ENCODE measurements around the gene RNF11.

The RNF11 gene

DNA sequence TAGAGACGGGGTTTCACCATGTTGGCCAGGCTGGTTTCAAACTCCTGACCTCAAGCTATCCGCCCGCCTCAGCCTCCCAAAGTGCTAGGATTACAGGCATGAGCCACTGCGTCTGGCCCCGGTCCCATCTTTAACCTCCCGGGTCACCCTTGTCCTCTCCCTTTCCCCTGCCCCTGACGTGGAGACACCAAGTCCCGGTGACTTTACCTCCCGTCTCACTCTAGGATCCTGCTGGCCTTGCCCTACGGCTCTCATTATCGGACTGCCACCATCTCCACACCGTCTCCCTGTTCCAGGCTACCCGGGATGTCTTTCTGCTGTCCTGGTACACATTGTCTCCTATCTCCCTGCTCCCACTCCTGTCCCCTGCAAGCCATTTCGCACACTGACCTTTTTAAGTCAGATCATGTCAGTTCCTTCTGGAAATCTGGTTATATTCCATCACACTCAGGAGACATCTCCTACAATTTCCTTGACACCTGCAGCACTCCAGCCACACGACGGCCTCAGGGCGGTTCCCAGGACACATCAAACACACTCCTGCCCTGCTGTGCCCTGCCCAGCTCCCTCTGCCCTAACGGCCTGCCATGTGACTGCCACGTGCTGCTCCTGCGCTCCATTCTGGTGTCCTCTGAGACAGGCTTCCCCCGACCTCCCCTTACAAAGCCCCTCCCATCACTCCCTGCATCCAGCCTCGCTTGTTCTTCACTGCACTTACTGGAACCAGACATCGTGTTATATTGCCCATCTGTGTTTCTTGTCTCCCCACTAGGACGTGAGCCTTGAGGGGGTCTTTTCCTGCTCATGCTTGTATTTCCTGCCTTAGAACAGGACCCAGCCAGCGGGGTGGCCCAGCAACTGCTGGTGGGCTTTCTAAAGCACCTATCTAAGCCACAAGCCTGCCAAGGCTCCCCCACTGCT lies 61.6 kb downstream of the RNF11 start:
- no peak for DNase-seq (ENCODE audit: low read depth)

DNA sequence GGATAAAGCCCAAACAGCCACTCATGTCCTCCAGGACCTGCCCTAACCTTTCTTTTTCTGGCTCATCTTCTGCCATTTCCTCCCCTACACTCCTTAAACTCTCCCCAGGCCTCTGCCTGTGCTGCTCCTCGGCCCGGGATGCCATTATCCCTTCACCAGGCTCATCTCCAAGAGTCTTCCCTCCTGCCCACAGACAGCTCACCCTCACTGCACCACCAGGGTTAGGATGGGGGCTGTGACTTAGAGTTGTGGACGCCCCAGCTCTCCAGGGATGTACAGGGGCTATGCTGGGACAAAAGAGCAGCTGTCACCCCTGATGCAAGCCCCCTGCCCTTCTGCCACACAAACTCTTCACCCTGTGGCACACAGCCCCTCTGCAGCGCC lies 62.2 kb downstream of the RNF11 start:
- DNase-seq (ENCODE audit: low read depth): no peak

DNA sequence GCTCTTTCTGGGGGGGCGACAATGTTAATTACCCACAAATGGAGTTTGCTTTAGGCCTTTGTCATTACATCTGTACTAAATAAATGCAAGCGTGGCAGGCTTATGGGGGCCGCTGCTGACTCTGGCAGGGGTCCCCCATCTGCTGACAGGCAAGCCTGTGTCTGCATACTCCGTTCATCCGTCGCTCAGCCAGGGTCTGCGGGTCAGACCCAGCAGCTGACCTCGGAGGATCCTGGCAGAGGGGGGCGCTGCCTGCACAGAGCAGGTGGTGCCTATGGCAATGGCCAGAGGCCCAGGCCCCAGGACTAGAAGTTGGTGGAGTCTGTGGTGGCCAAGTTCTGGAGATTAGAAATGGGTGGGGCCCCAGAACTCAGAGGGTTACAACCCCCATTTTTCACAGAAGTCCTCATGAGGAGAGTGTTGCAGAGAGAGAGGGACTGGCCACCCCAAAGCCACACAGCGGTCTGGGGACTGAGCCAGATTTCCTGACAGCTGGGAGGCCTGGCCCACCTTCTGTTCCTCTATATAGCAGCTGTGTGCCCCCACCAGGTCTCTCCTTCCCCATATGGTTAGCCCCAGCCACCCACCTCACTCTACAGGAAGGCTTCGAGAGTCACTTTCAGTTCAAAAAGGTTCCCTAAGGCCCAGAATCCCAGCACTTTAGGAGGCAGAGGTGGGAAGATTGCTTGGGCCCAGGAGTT lies 63.3 kb downstream of the RNF11 start:
- DNase-seq (ENCODE audit: low read depth): no peak

DNA sequence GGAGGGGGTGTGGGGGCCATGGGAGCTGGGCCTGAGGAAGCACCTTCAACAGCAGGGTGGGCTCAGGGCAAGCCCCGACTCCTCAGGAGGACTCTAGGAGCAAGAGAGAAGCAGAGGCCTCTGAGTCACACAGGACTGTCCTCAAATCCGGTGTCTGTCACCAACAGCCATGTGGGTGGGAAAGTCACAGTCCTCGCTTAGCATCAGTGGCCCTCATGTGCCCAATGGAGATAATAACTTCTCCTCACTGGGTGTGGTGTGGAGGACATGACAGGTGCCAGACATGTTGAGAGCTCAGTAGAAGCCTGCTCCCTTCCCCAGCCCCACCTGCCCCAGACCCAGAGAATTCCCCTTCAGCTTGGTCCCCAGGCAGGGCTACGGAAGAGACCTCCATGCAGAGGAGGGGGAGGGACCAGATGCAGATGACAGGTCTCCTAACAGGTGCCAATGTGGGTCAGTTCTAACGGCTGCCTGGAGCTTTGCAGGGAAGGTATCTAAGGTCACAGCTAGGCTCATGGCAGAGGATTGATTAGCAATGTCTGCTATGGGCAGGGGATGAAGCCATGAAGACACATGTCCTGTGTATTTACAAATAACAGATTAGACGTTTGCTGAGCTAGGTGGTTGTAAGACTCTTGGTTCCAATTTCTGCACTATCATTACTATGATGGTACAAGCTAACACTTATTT lies 64.1 kb downstream of the RNF11 start:
- no peak for DNase-seq (ENCODE audit: low read depth)

DNA sequence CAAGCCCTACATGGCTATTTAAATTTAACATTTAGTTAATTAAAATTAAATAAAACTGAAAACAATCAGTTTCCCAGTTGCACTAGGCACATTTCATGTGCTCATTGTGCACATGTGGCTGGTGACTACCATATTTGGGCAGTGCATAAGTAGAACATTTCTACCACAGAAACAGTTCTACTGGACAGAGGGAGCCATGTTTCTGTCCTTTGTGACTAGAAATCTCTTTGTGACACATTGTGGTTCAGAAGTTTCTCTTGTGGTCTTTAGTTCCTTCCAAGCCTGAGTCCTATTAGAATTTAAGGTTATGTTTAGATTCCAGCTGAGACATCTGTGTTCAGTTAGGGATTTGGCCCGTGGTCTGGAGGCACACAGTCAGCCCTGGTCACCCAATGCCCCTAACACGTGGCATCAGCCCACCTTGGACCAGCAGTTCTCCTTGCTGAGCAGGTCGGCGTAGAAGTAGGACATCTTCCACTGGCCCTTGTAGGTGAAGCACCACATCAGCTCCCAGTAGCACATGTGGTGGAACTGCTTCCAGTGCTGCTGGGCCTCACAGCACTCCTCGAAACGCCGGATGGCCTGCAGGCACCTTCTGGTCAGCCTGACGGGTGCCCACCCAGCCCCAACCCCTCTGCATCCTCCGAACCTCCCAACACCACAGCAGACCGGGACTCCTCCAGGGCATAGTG lies 65.2 kb downstream of the RNF11 start:
- DNase-seq (ENCODE audit: low read depth): no peak

DNA sequence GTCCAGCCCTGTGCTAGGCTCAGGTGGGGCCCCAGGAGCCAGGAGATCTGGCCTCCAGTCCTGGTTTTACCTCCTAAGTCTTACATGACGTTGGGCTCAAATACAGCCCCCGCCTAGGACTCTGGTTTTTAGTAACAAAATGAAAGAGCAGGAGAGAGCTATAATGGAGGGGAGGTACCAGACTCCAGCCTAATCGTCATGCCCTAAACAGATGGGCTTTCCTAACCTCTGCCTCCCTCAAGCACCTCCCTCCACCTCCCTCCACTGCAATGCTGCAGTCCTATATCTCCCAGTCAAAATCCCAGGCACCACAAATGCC lies 65.7 kb downstream of the RNF11 start:
- no peak for DNase-seq (ENCODE audit: low read depth)

DNA sequence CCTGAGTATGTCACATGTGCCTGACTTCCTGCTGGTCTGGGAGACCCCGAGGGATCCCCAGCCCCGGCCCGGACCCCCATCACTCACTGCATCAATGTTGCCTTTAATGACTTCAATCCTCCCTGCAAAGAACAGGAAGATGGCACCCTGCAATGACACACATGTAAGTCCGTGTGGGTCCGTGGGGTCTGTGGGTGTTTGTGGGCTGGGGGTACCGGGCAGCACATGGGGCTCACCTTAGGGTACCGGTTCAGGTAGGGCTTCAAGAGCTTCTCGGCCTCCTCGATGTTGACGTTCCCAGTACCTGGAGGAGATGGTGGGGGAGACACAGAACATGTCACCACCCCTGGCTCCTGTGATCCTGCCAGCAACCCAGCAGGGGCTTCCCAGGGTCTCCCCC lies 66.2 kb downstream of the RNF11 start:
- no peak for DNase-seq (ENCODE audit: low read depth)

DNA sequence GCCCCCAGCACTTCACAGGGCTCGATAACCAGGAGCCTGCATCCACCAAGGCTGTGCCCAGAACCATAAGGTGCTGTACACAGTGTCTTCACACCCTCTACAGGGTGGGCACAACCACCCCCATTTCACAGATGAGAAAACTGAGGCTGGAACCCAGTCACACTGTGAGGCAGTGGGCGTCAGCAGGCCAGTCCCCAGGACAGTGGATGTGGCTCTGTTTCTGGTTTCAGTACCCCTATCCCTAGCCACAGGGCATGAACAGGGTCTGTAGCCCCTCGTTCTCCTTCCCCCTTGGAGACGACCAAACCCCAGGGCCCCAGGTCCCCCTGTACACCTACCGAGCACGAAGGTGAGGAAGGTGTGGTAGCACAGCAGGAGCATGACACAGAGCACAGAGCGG lies 66.7 kb downstream of the RNF11 start:
- no peak for DNase-seq (ENCODE audit: low read depth)

DNA sequence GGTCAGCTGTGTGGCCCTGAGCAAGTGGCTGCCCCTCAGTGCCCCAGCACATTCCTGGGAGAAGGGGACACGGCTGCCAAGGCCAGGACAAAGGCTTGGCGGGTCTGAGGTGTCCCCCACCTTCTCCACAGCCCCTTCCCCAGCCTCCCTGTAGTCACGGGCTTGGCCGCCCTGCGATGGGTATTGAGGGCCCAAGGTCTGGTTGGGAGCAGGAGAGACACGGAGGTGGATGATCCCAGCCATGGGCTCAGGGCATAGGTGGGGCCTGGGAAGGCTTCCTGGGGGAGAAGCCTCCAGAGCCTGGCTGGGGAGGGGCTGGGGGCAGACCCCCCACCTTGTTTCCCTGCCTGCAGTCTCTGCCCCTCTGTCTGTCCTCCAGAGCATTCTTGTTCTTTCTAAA lies 67.2 kb downstream of the RNF11 start:
- DNase-seq (ENCODE audit: low read depth): no peak

DNA sequence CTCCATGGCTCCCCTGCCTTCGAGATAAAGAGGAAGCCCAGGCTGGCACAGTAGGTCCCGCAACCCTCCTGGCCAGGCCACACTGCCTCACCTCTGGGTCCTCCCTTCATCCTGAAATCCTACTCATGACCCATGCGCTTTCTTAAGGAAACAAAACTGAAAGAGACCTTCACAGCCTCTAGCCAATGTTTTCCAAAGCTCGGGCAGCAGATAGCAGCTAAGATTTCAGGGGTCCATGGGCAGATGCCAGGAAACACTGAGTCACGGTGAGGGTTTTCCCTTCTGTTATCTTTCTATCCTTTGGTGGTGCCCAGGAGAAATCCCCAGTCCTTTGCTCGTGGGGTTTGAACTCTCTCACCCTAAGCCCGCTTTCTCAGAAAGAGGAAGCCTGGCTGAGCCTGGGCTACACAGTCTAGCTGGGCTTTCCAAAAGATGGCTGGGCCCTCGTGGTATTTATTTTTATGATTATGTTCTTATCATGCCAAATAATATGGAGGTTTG lies 67.7 kb downstream of the RNF11 start:
- DNase-seq (ENCODE audit: low read depth): no peak

DNA sequence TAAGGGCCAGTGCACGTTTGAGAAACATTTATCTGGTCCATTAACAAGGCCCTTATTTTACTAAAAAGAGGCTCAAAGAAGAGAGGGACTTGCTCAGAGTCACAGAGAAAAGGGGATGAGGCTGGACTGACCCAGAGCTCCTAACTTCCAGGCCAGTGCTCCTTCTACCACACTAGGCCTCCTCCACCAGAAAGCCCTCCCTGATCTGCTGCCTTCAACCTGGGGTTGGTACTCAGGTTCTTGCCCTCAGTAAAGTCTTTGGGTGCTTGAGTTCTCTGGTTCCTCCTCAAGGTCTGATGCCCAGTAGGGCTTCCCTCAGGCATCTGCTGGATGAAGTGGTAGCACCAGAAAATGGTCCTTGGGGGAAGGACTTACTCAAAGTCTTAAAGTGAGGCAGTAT lies 68.3 kb downstream of the RNF11 start:
- DNase-seq (ENCODE audit: low read depth): no peak

DNA sequence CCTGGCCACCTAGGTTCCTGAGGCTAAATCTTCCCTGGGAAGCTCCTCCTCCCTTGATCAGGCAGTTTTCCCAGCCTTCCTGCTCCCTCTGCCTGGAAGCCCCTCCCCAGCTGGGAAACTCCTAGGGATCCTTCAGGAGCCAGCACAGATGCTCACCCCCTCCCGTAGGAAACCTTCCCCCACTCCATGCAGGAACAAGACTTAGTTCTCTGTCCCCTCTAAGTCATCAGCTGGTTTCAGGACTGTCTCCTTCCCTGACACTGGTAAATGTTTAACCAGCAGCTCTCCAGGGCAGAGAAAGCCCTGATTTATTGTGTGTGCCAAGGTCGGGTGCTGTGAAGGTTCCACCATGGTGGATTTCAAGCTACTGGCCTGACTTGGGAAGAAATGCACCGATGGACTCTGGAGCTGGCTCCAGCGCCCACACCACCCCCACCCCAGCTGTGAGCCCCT lies 69.3 kb downstream of the RNF11 start:
- DNase-seq (ENCODE audit: low read depth): no peak

DNA sequence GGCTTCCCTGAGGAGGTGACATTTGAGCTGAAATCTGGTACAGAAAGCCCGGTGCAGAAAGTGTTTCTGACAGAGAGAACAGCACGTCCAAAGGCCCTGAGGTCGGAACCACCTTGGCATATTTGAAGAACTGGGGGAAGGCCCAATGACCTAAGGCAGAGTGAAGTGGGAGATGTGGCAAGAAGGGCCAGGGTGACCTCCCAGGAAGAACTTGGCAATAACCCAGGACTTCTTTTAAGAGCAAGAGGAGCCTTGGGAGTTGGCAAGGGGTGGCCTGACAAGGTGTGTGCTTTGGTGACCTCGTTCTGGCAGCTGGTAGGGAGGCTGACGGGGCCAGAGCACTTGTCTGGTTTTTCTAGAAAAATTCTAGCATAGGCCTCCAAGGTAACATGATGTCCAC lies 70.9 kb downstream of the RNF11 start:
- DNase-seq (ENCODE audit: low read depth): no peak

DNA sequence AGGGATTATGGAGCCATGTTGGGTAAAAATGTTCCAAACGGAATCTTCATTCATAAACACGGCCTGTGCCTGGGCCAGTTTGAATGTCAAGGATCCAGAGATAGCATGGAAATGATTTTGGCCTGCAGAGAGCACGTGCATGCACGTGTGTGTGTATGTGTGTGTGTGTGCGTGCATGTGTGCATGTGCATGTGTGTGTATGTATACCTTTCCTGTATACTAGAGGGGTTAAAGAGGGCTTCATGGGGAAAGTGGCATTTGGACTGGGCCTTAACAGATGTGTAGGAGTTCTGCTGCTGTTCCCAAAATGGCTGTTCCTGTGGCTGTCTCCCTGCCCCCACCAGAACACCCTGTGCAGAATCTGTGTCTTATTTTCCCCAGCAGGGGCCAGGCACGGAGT lies 72.6 kb downstream of the RNF11 start:
- no peak for DNase-seq (ENCODE audit: low read depth)

DNA sequence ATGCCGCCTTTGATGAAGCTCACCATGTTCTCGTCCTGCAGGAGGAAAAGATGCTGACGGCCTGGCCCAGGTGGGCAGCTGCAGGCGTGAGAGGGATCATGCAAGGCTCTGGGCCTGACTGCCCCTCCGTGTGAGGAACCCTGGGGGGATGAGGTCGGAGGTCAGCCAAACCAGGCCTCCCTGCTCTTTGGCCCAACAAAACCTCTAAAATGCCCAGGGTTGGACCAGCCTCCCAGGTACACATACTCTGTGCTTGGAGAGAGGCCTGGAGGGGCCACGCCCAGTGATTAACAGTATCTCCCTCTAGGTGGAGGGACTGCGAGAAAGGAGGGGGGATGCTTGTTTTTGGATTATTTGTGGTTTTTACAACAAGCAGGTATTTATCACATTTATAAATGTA lies 73.2 kb downstream of the RNF11 start:
- DNase-seq (ENCODE audit: low read depth): no peak

DNA sequence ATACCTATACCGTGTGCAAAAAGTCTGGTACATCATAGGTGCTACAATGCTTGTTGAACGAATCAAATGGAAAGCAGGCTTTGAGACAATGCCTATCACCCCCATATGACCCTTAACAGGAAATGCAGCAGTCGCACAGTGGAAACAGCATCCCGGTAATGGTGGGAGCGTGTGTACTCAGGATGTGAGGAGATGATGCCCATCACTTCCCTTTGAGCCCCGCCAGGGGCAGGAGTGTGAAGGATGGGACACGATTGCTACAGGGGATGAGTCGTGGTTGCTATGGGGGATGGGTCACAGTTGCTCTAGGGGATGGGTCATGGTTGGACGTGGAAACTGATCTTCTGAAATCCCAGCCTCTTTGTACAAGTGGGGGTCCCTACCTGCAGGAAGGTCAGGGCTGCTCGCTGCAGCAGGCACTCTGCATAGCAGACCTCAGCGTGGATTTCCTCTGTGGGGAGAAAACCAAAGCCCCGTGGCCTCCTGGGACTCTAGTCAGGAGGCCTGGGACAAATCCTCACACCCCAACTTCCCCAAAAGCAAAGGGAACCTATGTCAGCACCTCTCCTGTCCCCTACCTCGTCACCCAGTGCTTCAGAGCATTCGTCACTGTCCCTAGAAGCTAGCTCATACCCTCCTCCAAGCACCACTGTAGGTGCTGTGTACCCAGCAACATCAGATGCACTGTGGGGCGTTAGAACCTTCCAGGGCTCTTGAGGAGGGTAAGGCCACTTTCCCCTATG lies 75.0 kb downstream of the RNF11 start:
- no peak for DNase-seq (ENCODE audit: low read depth)

DNA sequence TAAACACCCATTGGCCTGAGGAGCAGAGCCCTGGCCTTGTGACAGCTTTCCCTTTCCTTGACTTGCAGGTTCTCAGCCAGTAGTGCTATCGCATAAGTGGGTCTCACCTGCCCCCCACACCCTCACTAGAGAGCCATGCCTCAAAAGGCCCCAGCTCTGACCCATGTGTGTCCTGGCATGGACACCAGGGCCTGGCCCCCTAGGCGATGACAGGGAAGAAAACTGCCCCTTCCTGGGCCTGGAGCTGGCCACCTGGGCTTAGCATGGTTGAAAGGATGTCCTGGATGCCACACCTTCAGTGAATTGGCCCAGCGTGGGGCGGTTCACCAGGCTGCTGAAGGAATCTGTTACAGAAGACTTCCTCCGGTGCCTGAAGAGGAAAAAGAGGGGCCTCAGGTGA lies 75.8 kb downstream of the RNF11 start:
- no peak for DNase-seq (ENCODE audit: low read depth)

DNA sequence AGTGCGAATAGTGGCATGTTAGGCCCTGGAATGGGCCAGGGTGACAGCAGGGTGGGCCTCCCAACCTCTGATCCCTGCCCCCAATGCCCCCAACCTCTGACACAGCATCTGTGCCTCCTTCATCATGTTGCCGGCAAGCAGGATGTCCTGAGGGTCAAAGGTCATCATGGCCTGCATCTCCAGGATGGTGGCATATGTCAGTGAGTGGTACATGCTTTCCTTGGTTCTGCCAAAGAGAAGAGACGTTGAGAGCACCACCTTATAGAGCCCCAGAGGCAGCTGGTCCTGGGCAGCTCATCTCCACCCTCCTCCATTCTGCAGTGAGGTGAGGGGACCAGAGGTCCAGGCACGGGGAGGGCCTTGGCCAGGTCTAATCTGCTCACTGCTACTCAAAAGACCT lies 76.6 kb downstream of the RNF11 start:
- no peak for DNase-seq (ENCODE audit: low read depth)

DNA sequence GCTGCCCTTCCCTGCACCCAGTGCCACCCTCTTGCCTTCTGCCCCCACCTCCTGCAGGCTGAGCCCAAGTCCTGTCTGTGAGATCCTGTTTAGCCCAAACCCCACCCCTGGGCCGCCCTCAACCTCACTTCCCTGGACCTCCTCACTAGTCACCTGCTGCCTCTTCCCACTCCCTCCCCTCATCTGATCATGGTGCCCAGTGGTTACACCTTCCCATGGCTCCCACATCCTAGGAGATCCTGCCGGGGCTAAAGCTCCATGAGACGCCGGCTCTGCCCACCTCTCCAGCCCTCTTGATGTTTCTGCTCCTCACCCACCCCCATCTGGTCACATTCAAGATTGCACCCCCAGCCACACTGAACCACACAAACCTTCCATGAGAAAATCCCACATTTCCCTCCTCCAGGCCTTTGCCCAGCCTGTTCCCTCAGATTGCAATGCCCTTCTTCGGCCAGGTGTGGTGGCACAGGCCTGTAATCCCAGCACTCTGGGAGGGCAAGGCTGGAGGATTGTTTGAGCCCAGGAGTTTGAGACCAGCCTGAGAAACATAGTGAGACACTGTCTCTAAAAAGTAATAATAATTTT lies 77.3 kb downstream of the RNF11 start:
- no peak for DNase-seq (ENCODE audit: low read depth)

DNA sequence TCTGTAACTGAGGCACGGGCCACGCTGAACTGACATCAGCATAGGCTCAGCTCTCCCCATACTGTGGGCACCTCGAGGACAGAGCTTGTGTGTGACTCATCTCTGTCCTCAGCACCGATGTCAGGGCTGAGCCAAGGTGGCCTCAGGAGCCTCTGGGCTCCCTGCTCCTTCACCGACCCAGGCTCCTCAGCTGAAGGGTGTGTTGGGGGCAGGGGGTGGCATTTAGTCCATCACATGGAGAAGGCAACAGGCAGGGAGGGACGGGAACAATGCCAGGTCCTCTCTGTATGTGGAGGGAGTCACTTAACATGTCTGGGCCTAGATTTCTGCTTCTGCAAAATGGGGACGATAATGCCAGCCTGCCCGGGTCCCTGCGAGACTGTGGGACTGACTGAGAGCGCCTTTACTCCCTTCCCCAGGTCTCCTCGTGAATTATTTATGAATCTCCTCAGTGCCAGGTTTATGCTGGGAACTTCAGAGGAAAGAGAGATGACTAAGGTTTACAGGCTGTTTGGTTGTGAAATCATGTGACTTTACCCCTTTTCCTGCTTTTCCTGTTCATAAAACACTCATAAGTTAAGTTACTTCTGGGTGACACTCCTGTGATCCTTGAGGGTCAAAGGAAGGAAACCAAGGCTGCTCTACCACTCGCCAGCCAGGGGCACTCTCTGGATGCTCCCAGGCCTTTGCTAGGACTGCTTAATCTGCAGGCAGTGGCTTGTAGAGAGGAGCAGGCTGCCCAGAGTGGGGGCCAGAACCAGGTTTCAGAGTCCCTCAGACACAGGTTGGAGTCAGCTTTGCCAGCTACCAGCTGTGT lies 78.1 kb downstream of the RNF11 start:
- DNase-seq (ENCODE audit: low read depth): no peak
